GM20431 (cell line): ENCODE measurements around the gene TAAR9.

Source experiments
- in situ Hi-C: fragments of 300-500 bp; cut with MseI, MboI; formaldehyde crosslinking; loops from one replicate; pipeline ENCODE4 v1.15.0; 2020; ENCODE audit warnings: low sequenced_read_pairs; ENCODE audit not compliant: unreplicated experiment

Gene TAAR9

DNA sequence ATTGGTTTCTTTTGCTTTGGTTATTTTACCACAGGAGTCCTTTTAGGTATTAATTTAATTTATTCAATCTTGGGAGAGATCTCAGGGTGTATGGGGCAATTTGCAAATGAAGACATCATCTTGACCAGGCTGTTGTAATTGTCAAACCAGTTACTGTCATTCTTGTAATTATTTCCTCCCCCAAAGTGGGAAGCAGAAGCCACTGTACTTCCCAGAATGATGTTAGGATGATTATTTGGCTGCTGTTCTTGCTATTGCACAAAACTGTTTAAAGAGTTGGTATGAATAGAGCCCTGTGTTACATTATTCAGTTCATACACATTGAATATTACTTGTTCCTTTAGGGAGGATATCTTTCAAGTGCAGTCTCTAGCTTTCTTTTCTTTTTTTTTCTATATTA, 33.7 kb downstream of the TAAR9 start:
- in situ Hi-C loops: no loop called here

GRCh38 chr6:132584698-132585097, 46.6 kb downstream of the TAAR9 start:
- in situ Hi-C loops: no loop called here

DNA sequence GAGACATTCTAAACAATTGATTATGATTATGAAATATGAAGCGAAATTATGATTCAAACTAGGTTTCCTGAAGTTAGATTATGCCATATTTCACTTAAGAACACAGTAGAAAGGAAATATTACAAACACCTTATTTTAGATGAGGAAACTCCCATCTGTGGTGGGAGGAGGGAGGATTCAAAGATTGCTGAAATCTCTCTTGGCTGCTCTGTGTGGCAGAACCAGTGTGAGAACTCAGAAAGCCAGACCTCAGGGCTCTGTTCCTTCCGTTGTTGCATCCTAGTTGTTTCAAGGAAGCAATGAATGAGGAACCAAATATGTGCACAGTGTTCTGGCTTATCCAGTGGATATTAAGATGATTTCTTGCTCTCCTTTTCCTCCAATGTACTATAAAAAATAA, 49.3 kb downstream of the TAAR9 start:
- in situ Hi-C loops: no loop called here
